Glutamatergic neuron (in vitro differentiated cells): ENCODE data around the gene APC. TPM values are rescaled to one million over a fixed set of nuclear protein-coding genes. Genes with fewer than 3 reads are reported as not detected.

Source experiments
- DNase-seq: peaks from one replicate; pipeline ENCODE4 v3.0.0; 2022
- H3K27ac Mint-ChIP-seq: one replicate; pipeline ENCODE4 v1.8.0; 2020; ENCODE audit warnings: mild to moderate bottlenecking, mixed read lengths, inconsistent platforms; ENCODE audit not compliant: unreplicated experiment
- H3K27me3 Mint-ChIP-seq: one replicate; pipeline ENCODE4 v1.8.0; 2020; ENCODE audit warnings: mild to moderate bottlenecking, moderate library complexity, mixed read lengths, inconsistent platforms; ENCODE audit not compliant: unreplicated experiment
- H3K36me3 Mint-ChIP-seq: one replicate; pipeline ENCODE4 v1.8.0; 2020; ENCODE audit warnings: mild to moderate bottlenecking, mixed read lengths, inconsistent platforms; ENCODE audit not compliant: unreplicated experiment
- H3K4me1 Mint-ChIP-seq: one replicate; pipeline ENCODE4 v1.8.0; 2020; ENCODE audit warnings: mild to moderate bottlenecking, low read depth, mixed read lengths, inconsistent platforms; ENCODE audit not compliant: unreplicated experiment
- H3K4me3 Mint-ChIP-seq: one replicate; pipeline ENCODE4 v1.8.0; 2020; ENCODE audit warnings: mild to moderate bottlenecking, mixed read lengths, inconsistent platforms; ENCODE audit not compliant: unreplicated experiment
- H3K9me3 Mint-ChIP-seq: one replicate; pipeline ENCODE4 v1.8.0; 2020; ENCODE audit warnings: mild to moderate bottlenecking, moderate library complexity, mixed read lengths, inconsistent platforms; ENCODE audit not compliant: unreplicated experiment
- total RNA-seq: library from RNA; stranded (reverse); fragmentation: NEBNext Ultra II Directional; extraction: Animal tissue kit (Norgen Biotek cat#: 25700); gene quantifications from one replicate; pipeline ENCODE4 v1.2.1, GENCODE V29; 2021; ENCODE audit not compliant: unreplicated experiment
- TF ChIP-seq, protein P1 (sequence below): fragments of 200-600 bp; sonication (generic); IDR thresholded peaks from one replicate; pipeline ENCODE4 v1.5.0; 2021; ENCODE audit not compliant: partially characterized antibody, unreplicated experiment

Gene APC
- total RNA-seq, 1 donor from 2014 or later, result 136 TPM

DNA sequence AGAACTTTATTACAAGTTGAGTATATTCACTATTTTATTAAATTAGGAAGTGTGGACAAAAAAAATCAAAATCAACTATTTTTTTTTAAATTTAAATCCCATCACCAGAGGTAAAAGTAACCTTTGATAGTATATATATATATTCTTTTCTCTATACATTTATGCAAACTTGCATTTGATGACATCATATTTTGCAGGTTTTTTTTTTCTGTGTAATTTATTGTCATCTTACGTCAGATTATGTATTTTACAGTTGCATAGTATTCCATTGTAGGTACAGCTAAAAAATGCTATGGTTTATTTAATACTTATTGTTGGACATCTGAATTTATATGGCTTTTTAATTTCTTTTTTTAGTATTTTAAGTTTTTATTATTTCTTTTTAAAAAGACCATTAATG is 25.5 kb downstream of the APC start:
- H3K36me3 Mint-ChIP-seq, result no peaks in the 10 kb centered on the region
- H3K27ac Mint-ChIP-seq, result no peak overlapping the region
- no peaks in the 10 kb centered on the region for H3K4me1 Mint-ChIP-seq
- peaks cover 5% of the 10 kb centered on the region for H3K9me3 Mint-ChIP-seq
- no peak for DNase-seq
- TF ChIP-seq, protein P1, sequence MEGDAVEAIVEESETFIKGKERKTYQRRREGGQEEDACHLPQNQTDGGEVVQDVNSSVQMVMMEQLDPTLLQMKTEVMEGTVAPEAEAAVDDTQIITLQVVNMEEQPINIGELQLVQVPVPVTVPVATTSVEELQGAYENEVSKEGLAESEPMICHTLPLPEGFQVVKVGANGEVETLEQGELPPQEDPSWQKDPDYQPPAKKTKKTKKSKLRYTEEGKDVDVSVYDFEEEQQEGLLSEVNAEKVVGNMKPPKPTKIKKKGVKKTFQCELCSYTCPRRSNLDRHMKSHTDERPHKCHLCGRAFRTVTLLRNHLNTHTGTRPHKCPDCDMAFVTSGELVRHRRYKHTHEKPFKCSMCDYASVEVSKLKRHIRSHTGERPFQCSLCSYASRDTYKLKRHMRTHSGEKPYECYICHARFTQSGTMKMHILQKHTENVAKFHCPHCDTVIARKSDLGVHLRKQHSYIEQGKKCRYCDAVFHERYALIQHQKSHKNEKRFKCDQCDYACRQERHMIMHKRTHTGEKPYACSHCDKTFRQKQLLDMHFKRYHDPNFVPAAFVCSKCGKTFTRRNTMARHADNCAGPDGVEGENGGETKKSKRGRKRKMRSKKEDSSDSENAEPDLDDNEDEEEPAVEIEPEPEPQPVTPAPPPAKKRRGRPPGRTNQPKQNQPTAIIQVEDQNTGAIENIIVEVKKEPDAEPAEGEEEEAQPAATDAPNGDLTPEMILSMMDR, result no peak
- peaks cover 3% of the 10 kb centered on the region for H3K27me3 Mint-ChIP-seq
- no peak overlapping the region for H3K4me3 Mint-ChIP-seq

- TF ChIP-seq, protein P1, result no peak
- Mint-ChIP-seq H3K36me3 (no peaks in the 10 kb centered on the region), H3K27ac (peak overlapping the region; percentile 33), H3K27me3 (peaks cover 1% of the 10 kb centered on the region), H3K9me3 (no peaks in the 10 kb centered on the region), H3K4me1 (no peaks in the 10 kb centered on the region), H3K4me3 (no peak overlapping the region)
- no peak for DNase-seq
These were observed 34.4 kb downstream of the APC start for GRCh38 chr5:112772124-112772523.

DNA sequence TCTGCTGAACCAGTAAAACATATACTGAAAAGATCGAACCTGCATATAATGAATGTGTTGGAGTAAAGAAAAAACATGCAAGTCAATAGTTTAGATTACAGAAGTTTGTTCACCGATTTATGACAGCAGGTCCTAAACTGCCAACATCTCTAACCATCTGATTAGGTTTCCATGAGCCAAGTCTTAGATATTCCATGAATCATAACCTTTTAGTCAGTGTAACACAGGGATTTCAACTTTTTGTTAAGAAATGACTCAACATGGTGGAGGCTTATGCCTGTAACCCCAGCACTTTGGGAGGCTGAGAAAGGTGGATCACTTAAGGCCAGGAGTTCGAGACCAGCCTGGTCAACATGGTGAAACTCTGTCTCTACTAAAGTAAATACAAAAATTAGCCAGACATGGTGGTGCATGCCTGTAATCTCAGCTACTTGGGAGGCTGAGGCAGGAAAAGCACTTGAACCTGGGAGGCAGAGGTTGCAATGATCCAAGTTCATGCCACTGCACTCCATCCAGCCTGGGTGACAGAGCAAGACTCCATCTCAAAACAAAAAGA is 38.7 kb downstream of the APC start:
- peaks cover 1% of the 10 kb centered on the region for H3K27me3 Mint-ChIP-seq
- no peak overlapping the region for H3K4me3 Mint-ChIP-seq
- H3K4me1 Mint-ChIP-seq, result peaks cover 11% of the 10 kb centered on the region
- no peak for DNase-seq
- H3K9me3 Mint-ChIP-seq, result no peaks in the 10 kb centered on the region
- TF ChIP-seq, protein P1, result no peak
- H3K36me3 Mint-ChIP-seq, result no peaks in the 10 kb centered on the region
- H3K27ac Mint-ChIP-seq, result no peak overlapping the region

DNA sequence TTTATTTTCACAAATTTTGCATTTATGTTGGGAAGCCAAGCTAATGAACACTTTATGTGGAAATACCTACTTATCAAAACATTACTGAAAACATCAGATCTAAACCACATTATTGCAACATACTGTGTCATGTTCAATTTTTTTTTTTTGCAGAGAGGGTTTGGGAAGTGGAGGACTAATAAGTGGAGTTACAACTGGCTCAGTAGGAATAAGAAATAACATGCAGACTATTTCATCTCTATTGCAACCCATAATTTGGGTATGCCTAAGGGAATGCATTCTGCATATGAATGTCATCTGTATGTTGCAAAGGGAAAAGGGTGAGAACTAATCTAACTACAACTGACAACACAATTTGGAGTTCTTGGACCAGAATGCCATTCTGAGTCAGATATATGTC is 41.8 kb downstream of the APC start:
- Mint-ChIP-seq H3K27me3 (no peaks in the 10 kb centered on the region), H3K4me1 (peaks cover 11% of the 10 kb centered on the region), H3K27ac (no peak overlapping the region), H3K9me3 (no peaks in the 10 kb centered on the region), H3K36me3 (peaks cover 4% of the 10 kb centered on the region), H3K4me3 (no peak overlapping the region)
- DNase-seq, result no peak
- TF ChIP-seq, protein P1, result no peak

GRCh38 chr5:112784726-112785125 is 47.0 kb downstream of the APC start:
- no peak for DNase-seq
- H3K36me3 Mint-ChIP-seq, result peaks cover 4% of the 10 kb centered on the region
- H3K4me1 Mint-ChIP-seq, result no peaks in the 10 kb centered on the region
- H3K4me3 Mint-ChIP-seq, result no peak overlapping the region
- H3K27me3 Mint-ChIP-seq, result no peaks in the 10 kb centered on the region
- no peaks in the 10 kb centered on the region for H3K9me3 Mint-ChIP-seq
- H3K27ac Mint-ChIP-seq, result no peak overlapping the region
- TF ChIP-seq, protein P1, result no peak
